Left hindlimb (tissue), 1 donor: ENCODE data around the gene TARBP2.

Experiments
- DNase-seq: peaks from one replicate; pipeline ENCODE4 v3.0.0-alpha.2; 2018

Gene TARBP2, protein sequence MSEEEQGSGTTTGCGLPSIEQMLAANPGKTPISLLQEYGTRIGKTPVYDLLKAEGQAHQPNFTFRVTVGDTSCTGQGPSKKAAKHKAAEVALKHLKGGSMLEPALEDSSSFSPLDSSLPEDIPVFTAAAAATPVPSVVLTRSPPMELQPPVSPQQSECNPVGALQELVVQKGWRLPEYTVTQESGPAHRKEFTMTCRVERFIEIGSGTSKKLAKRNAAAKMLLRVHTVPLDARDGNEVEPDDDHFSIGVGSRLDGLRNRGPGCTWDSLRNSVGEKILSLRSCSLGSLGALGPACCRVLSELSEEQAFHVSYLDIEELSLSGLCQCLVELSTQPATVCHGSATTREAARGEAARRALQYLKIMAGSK

DNA sequence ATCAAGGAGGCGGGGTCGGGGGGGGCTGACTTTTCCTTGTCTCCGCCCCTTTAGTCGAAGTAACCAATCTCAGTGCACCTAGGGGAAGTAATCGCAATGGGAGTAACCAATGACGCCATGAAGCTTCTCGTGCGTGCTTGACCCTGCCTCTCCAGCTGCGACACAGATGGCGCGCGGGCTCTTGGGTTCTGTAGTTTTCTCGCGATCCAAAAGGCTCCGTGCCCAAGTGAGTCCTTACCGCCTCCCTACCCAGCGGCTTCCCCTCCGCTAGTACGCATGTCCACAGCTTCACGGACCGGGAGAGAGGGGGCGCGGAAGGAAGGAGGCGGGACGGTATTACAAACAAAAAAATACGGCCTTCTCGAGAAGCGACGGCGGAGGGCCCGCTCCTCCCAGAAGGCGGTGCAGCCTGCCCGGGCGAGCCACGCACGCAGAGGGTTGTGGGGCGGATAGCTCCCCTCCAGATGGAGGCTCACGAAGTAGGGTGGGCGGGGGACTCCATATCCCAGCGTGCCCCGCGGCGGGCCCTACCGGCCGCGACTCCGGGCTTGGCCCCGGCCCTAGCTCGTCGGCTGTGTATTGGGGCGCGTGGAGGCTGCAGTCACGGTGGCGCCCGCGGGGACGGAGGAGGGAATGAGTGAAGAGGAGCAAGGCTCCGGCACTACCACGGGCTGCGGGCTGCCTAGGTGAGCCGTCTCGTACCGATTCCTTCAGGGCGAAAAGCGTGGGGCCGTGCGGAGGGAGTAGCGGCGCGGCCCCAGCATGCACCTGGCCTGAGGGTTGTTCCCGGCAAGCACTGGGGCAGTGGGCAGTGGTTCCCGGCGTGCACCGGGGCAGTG, at the start of gene TARBP2:
Gene TARBP2, plus strand, starts transcription at position 508 of the 839 bp plus-strand sequence. Its CDS starts 126 bp downstream, at position 634.
- DNase-seq, result peak; percentile 99

DNA sequence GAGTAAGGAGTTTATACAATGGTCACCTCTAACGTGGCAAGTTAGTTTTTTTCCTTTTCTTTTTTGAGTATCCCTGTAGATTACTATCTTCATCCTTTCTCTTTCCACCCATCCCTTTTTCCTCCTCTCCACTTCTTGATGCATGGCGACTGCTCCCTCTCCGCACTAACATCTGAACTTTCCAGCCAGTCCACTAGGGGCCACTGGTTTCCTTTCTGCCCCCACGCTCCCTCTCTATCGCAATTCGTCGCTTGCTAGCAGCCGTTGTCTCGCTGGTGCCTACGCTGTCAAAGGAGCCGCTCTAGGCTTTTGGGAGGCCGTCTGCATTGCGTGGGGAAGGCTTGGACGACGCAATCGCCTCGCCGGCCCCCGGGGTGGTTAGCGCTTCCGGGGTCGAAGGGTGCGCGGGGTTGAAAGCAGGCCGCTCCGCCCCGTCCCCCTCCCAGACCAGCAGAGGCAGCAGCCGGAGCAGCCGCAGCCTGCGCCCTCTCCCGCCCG, 49.4 kb upstream of the TARBP2 start, which contains the start of gene PCBP2:
Gene PCBP2, plus strand, starts transcription at position 442 of the 498 bp plus-strand sequence. CDS start 2,699 bp downstream, outside the sequence.
- peak; percentile 99 for DNase-seq

DNA sequence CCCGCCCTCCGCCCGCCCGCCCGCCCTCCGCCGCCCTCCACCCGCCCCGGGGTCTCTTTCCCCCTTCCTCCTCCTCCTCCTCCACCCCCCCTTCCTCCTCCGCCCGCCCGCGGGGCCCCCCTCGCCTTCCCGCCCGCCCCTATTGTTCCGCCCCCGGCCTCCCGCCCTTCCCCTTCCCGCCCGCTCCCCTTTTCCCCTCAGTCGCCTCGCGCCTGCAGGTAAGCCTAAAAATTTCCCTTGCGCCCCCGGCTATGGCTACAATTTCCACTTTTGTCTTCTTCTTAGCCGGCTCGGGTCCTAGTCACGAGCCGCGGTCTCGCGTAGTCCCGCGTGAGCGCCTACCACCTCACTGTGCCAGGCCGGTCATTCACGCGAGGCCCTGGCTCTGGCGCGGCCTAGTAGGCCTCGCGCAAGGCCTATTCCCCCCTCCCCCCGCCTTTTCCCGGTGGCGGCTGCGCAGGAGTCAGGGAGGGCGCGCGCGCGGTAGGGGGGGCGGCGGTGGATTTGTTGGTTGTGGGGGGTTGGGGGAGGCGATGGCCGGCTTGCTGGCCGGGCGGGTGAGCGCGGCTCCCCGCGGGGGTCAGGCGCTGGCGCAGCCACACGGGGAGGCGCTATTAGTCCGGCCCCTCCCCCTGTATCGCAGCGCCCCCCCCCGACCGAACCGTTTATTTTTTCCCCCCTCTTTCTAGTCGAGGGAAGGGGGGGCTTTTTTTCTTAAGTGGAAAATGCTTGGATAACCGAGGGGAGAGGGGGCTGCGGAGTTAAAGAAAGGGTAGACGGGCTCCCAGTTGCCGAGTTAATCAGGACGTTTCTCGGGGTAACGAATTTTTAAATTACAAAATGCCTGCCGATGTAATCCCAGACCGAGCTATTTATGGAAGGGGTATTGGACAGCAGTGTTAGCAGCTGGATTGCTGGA, 48.7 kb upstream of the TARBP2 start:
- peak; percentile 94 for DNase-seq

DNA sequence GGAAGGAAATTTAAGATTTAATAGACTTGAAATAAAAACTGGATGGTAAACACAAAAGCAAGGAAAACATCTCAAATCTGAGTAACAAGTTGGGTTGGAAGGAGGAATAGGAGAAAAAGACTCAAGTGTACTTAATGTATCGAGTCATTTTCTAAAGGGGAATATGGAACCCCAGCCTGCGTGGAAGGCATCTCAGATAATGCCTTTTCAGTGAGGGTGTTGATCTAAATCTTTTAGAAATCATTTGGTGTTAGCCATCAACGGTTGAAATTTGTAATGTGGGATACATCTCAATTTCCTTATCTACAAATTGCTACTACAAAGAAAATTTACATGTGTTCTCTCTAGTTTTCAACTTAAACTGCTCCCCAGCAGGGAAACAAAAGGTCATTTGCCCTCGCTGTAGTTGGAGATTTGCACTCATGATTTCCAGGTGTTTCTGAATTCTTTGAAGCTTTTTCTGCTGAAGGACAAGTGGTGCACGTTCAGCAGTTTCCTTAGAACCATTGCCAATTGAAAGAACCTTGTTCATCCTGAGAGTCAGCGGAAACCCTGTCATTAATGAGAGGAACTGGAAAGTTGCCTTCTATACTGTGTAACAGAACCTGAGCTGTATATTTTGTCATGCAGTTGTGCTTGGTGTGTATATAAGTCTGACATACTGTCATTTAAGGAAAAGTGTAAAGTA, 47.0 kb upstream of the TARBP2 start:
- no peak for DNase-seq

DNA sequence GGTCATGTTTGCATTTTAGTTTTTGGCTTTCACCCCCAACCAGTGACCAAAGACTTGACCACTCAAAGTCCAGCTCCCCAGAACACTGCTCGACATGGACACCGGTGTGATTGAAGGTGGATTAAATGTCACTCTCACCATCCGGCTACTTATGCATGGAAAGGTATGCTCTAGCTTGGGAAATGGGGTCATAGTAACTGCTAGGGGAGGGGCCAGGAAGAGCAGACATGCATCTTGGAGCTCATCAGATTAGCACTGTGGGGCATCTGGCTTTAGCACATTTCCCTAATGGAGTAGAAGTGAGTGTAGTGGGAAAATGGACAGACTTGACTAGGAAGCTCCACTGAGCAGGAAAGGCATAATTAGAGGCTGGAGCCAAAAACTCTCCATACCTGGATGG, 46.4 kb upstream of the TARBP2 start:
- DNase-seq, result no peak

DNA sequence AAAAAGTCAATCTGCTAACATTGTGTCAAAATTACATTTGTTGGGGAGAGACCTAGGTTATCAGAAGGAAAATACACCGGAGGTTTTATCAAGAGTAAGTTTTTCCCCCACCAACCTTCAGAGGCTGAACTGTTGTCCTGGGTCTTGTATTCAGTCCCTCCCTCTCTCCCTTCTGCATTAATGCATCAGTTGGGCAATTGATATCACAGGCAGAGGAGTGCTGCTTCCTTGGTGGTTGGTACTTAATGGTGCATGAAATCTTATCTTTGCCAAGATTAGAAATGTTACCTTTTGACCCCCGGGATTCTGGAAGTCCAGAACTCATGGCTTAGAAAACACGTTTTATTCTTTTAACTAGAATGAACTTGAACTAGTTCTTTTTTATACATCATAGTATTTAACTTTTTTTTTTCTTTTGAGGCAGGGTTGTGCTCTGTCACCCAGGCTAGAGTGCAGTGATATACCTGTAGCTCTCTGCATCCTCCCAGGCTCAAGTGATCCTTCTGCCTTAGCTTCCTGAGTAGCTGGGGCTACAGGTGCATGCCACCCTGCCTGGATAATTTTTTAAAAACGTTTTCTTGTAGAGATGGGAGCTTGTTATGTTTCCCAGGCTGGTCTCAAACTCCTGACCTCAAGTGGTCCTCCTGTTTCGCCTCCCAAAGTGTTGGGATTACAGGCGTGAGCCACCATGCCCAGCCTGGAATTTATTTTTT, 44.3 kb upstream of the TARBP2 start:
- no peak for DNase-seq

DNA sequence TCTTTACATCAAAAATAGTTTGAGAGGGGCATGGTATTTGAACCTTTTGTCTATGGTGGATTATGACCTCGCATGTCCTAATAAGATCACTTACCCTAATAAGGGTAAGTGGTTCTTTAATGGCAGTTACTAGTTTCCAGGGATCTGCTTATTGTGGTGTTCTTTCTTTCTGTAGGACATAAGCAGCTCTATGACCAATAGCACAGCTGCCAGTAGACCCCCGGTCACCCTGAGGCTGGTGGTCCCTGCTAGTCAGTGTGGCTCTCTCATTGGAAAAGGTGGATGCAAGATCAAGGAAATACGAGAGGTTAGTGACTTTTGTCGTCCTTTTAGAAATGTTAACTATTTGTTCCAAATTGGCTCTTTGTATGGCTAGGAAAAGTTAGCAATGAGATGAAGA, 42.0 kb upstream of the TARBP2 start:
- DNase-seq, result no peak

DNA sequence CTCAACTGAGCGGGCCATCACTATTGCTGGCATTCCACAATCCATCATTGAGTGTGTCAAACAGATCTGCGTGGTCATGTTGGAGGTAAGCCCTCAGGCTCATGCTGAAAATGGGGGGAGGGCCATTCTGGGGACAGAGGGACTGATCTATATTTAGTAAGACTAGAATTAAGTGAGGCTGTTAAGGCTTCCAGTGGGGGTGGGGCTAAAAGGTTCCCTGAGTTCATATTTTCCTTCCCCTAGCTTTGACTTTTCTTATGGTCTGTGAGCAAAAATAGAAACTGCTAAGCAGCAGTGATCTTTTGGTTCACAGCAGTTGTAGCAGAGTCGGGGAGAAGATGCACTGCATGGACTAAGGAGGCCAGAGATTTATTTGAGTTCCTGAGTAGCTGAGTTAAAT, 40.0 kb upstream of the TARBP2 start:
- no peak for DNase-seq

DNA sequence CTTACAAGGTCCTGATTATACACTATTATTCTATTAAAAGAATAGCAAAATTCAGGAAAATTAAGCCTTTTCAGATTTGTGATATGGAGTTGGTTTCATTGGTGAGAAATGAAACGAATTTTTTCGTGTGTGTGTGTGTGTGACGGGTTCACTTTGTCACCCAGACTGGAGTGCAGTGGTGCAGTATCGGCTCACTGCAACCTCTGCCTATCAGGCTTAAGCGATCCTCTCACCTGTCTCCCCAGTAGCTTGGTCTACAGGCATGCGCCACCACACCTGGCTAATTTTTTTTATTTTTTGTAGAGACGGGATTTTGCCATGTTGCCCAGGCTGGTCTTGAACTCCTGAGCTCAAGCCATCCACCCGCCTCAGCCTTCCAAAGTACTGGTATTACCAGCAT, 39.5 kb upstream of the TARBP2 start:
- no peak for DNase-seq

DNA sequence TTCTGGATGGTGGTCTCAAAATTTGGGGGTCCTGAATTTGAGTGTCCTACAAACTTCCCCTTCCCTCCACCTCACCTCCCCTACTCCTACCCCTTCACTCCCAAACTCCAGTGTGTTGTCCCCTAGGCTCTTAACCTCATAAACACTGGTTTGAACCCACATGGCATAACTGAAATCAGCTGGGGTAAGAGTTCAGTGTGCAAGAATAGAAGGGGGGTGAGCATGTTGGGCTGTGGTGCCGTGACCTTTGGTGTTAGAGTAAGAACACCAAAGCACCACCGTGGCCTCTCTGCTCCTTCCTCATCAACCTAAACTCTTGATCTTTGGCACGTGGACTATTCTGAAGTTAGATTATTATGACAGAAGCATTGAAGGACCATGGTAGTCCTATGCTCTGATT, 38.1 kb upstream of the TARBP2 start:
- DNase-seq, result no peak

DNA sequence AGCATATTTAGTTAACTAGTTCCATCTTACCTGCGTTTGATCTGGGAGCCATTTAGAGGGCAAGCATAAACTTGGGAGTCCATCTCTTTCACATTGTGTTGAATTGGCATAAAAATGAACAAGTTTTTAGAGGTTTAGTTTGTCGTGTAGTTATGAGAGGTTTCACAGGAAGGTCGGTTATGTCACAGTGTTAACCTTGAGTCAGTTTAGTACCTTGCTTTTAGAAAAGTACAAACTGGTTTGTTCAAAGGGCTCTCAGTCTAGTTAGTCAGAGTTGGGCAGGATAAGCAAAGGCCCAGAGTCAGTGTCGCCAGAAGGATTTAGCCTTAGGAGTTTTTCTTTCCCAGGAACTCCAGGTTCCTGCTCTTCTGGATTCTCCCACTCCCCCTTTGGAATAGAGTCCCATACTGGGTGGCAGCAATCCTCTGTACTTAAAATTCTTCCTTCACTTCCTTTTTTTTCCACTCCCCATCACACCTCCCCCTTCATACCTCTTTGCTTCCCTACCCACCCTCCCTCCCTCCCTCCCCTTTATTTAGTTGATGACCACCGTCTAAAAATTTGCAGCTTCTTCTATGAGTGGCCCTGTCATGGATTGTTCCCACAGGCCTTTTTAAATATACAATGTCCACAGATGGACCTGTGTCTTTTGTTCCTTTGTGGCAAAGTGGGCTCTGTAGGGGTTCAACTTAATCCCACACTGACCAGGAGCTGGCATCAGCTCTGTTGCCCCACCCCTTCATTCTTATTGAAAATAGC, 37.1 kb upstream of the TARBP2 start:
- DNase-seq, result no peak

DNA sequence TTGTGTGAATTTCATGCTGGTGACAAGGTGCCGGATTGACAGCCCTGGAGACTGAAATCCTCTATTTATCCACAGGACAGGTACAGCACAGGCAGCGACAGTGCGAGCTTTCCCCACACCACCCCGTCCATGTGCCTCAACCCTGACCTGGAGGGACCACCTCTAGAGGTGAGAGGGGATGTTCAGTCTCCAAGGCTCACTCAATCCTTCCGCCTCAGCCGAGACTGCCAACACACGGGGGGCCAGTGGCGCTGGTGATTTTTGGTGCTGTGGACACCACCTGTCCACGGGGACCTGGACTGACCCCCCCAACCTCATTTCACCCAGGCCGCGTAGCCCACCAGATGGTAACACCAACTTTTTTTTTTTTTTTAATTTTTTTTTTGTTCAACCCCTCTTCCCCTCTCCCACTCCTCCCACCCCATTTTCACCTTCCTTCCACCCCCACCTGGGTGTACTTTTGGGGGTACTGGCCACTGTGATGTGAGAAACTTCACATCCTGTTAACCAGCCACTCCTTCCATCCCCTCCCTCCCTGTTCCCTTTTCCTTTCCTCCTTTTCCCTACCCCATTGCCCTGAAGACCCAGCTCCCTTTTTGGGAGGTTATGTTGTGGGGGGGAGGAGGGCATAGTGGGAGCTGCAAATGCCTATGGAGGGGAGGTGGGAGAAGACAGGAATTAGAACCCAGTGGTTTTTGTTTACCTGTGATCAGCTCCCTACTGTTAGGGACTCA, 36.2 kb upstream of the TARBP2 start:
- no peak for DNase-seq

DNA sequence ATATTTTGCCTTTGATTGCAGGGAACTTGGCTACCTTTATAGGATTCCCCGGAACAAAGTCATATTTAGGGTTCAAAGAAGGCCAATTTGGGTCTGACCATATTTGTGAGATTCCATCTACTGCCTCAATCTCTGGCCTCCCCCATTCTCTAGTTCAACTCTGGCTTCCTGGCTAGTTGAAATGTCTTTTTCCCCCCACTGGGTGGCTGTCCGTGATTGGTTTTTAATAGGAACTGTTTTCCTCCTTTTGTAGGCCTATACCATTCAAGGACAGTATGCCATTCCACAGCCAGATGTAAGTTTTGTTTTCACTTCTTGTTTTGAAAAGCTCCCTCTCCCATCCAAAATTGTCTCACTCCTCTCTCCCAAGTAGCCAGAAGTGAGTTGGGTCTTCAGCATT, 35.4 kb upstream of the TARBP2 start:
- no peak for DNase-seq

DNA sequence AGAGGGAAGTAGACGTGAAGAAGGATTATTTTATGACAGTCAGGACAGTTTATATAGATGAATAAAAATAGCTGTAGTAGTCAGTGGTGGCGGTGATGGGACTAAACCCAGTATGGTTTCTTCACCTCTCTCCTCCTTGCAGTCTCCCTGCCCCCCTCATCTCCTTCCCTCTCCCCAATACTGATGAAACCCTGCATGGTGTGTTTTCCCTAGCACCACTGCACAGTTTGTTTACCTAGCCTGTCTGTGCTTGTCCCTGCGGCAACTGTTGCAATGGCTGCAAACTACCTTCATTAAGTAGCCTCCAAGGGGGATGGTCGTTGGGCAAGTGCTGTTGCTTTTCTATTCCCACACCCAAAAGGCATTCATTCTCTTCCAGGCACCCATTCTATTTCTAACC, 34.4 kb upstream of the TARBP2 start:
- no peak for DNase-seq

DNA sequence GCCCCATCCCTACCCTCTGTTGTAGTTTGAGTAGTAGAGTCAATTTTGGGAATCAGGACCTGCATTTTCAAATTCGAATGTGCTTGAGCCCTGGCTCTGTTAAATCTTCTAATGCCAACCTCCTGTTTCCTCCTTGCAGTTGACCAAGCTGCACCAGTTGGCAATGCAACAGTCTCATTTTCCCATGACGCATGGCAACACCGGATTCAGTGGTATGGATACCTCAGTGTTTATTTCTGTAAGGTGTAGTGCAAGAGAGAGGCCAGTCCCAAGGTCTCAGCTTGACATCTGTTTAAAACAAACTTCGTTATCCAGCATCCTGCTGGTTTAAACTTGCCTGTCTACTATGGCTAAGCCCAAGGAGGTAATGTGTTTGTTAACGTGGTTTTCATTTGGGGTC, 34.0 kb upstream of the TARBP2 start:
- no peak for DNase-seq

DNA sequence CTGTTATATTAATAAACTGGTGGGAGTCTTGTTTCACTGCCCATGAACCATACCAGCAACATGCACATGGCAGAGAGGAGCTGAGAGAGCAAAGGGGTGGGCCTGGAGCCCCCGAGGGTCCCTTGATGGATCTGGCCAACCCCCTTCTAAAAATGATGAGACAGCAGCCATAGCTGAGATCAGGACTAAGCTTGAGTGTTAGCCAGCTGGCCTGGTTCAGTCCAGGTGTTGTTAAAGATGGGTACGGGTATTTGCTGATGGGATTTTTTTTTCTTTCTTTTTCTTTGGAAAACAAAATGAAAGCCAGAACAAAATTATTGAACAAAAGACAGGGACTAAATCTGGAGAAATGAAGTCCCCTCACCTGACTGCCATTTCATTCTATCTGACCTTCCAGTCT, 33.2 kb upstream of the TARBP2 start:
- DNase-seq, result no peak

DNA sequence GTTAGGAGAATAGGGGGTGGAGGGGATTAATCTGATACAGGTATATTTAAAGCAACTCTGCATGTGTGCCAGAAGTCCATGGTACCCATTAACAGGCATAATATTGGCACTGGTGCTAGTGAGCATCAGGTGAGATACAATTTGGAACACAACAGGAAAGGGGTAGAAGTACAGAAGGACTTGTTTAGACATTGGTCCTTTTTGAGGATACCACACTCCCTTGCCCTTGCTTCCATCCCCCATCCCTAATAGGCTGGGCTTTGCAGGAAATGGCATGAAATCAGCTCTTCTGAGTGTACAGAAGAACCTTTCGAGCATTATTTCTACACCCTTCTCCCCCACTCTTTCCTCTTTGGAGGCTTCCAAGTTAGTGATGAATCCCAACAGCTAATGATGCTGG, 32.8 kb upstream of the TARBP2 start:
- DNase-seq, result no peak

DNA sequence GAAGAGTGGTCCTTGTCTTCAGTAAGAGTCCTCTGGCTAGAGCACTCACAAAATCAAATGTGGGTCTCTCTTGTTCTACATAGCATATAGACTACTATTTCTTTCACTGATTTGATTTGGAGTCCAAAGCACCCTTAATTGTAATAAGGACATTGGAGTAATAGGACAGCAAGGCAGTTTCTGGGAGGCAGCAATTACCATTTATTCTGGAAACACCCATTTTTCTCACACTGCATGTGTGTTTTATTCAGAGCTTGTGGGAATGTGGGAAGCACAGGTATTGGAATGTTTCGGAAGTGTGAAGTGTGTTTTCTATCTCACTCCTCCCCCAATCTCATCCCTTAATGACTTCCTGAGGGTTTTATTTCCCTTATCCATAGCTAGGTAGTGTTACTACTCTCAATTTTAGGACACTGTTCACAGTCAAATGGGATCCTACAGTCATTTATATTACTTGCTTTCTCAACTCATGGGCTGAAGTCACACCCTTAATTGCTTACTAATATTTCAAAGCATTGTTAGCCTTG, 29.0 kb upstream of the TARBP2 start:
- no peak for DNase-seq

DNA sequence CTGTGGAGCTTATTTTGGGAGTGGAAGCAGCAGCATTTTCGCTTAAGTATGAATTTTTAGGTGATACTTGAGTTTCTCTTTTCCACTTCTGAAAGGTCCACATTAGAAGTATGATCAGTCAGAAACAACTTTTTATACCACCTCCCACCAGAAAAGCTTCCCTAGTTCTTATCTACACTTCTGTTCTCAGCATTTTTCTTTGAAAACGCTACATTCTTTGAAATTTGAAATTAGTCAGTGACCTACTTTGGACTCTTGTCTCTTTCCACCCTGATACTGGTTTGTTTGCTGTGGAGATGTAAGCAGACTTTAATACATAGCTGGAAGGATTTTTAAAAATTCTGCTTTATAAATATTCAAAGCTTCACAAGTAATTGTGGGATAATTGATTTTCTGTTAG, 27.0 kb upstream of the TARBP2 start:
- no peak for DNase-seq

DNA sequence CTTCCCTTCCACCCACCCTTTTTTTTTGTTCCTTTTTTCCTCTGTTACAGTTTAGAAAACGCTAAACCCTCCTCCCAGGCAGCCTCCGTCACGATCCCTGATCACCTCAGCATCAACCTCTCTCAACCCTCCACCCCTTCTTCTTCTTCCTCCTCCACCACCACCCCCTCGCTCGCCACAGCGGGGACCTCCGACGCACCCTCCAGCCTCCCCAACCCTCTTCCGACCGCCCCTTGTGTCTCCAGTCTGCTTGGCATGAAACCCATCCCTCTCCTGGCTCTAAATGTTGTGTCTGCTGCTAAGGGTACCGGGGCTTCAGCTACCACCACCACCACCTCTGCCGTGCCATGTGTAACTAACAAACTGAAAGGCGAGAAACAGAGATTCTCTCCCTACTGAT, 26.3 kb upstream of the TARBP2 start:
- DNase-seq, result no peak
